CD4-positive, alpha-beta T cell treated with Interleukin-4 for 4 hours (primary cell): ENCODE results near the gene REPIN1.

Experiments used
- DNase-seq: peaks from one replicate; pipeline ENCODE4 v3.0.0-alpha.2; 2020

The REPIN1 gene

GRCh38 chr7:150398108-150398964 is 29.7 kb downstream of the REPIN1 start:
- DNase-seq = no peak

GRCh38 chr7:150398965-150399320 is 30.3 kb downstream of the REPIN1 start:
- DNase-seq = no peak

GRCh38 chr7:150399421-150400007 is 30.9 kb downstream of the REPIN1 start:
- no peak for DNase-seq

DNA sequence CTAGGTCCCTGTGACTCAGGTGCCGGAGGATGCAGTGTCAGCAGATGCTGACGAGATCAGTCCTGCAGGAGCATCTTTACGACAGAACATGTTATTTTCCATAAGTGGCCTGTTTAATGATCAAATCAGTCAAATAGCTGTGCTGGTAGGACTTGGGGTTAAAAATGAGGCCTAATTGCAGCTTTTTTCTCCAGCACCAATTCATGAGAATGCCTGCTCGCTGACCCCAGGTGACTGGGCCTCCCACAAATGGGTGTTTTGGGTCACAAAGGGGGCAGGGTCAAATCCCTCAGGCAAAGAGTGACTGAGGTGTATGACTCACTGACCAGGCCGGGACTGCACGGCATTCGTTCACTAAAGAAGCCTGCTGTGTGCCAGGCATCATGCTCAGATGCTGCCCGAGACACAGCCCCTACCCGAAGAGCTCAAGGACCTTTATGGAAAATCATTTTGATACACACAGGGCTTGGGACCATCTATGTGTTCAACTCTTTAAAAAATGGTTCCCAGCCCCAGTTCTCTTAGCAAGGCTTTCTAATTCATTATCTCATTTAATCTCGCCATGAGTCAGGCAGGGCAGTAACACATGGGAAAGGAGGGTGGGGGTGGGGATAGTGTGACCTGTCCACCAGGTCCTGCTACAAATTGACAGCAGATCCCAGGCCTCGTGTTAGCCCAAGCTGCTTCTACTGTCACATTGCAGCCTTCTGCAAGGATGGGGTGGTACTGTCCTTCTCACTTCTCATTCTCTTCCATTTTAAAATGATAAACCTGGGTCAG is 31.6 kb downstream of the REPIN1 start:
- DNase-seq = no peak

- no peak for DNase-seq
Measured at GRCh38 chr7:150400788-150401423, 32.3 kb downstream of the REPIN1 start.

DNA sequence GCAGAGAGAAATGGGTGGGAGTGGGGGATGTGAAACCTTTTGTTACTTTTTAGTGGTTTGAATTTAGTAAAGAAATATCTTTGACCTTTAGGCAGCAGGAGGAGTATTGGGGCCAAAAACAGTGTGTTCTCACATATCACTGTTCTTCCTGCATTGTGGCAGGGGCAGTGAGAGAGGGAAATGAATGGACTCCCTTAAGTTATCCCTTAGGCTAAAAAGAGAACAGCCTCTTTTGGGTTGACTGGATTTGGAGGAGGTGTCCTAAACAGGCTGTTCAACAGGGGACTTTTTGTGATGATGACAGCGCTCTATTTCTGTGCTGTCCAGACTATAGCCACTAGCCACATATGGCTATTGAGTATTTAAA is 32.8 kb downstream of the REPIN1 start:
- DNase-seq = no peak

DNA sequence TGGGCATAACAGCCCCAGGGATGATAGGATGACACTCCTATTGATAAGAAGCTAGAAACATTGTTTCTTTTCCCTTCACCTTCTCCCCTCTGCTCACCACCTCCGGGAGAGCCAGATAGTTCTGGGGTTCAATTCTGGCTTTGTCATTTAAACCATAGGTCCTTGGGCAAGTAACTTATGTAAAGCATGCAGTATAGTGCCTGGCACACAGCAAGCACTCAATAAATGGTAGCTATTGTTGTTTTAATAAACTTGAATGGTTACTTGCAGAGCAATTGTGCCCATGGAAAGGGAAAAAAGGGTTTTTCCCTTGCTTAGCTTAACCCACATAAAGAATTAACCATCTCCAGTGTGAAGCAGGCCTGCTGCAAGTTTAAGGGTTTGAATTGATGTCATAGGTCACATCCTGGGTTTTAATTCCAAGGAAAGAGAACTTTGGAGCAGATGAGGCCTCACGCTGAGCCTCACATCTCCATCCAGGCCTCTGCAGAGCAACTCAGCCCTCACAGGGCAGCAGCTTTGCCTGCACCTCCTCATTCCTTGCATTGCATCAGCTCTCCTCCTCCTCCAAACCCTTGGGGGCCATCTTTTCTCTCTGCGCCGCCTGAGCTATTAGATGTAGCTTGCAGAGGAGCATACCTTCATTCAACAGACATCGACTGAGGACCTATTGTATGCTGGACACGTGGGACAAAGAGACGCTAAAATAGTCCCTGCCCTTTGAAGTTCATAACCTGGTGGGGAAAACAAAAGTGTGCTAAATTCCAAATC is 33.4 kb downstream of the REPIN1 start:
- no peak for DNase-seq

GRCh38 chr7:150402671-150403321 is 34.2 kb downstream of the REPIN1 start:
- DNase-seq = no peak

DNA sequence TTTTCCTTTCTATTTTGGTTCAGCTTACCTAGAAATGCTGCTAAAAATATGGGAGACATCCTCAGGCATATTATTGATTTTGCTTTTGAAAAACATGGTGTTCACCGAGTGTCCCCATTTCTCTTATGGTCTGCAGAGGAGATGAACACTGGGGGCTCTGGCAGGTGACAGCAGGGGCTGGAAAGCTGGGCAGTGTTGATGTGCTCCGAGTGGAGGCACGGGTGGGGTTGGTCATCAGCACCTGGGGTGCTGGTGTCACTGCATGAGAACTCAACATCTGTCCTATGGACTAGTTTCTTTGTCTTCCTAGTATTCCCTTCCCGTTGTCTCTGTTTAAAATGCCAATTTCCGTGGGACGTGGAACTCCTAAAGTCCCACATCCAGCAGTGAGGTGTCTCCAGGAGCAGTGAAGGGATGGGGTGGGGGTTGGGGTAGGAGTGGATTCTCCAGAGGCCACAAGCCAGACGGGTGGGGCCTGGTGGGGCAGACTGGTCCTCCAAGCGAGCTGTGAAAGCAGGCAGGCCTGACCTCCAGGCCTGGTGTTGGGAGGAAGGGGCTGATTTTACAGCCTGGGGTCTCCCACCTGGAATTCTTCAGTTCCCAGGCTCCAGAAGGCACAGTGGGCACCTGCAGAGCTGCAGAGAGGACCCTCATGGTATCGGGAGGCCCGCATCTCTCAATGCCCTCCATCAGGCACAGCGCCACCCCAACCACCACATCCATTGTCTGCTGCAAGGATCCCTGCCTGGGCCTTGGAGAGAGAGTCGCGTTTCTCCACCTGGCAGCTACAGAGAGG is 35.0 kb downstream of the REPIN1 start:
- DNase-seq = no peak

GRCh38 chr7:150404172-150404804 is 35.7 kb downstream of the REPIN1 start:
- no peak for DNase-seq

DNA sequence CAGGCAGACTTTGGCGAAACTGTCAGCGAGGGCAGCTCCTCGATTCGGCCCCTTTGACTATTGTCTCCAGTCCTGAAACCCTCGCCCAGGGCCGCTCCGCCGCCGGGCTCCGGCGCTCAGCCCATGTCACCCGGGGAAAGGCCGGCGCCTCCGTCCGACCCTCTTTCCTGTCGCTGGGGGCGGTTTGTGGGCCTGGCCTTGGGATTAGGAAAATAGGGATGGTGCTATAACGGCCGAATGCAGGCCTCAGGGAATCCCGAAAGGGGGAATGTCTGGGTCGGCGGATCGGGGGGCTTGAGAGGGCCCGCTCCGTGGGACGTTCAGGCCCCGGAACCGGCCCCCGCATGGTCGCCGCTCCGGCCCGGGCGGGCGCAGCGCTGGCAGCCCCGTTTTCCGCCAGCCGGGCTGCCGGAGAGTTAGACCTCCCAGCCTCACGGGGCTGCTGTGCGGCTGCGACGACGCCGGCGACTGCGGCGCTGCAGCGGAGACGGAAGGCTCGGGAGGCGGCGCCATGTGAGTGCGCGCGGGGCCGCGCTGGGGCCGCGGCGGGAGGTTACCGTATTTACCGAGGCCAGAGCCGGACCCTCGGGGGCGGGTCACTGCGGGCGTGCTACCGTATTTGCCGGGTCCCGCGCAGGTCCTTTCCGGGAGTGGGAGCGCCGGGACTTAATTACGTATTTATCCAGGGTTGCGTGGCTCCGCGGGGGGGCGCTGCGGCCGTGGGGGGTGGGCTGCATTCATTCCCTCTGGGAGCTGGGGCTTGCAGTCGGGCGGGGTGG is 36.4 kb downstream of the REPIN1 start:
- DNase-seq = peak; percentile 84

DNA sequence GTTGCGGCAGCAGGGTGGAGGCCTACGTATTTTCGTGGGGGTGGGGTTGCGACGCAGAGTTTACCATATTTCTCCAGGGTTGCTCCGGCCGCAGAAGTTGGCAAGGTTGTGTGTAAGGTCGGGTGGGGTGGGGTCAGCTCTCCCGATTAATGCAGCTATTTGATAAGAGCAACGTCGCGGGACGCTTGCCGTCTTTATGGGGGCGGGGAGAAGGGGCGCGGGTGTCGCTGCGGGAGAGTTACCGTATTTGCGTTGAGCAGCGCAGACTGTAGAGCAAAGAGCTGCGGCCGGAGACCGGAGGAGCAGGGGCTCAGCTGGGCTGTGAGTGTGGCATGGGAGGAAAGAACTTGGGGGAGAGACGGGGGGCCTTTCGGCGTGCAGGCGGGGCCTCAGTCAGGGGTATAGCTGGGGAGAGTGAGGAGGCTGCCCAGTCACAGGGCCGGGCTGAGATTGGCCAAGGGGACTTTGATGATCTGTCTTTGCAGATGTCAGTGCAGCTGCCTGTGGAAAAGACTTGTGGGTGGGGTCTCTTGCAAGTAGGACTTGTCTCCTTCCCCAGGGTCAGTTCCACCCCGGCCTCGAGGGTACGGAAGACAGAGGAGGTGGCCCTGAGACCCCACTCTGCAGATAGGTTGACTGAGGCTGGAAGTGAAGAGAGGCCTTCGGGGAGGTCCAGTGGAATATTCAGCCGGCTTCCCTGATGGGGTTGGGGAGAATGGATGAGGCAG is 37.1 kb downstream of the REPIN1 start:
- DNase-seq = no peak

DNA sequence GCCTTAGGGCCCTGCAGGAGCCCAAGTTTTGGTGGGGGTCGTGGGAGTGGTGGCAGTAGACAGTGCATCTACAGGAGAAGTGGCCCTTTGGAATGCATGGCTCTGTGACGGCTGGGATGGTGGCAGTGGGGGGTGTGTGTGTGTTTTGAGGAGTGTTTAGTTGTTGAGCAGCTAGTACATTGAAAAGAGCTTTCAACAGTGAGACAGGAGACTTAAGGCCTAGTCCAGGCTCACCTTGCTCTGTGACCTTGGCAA is 37.6 kb downstream of the REPIN1 start:
- DNase-seq = no peak

DNA sequence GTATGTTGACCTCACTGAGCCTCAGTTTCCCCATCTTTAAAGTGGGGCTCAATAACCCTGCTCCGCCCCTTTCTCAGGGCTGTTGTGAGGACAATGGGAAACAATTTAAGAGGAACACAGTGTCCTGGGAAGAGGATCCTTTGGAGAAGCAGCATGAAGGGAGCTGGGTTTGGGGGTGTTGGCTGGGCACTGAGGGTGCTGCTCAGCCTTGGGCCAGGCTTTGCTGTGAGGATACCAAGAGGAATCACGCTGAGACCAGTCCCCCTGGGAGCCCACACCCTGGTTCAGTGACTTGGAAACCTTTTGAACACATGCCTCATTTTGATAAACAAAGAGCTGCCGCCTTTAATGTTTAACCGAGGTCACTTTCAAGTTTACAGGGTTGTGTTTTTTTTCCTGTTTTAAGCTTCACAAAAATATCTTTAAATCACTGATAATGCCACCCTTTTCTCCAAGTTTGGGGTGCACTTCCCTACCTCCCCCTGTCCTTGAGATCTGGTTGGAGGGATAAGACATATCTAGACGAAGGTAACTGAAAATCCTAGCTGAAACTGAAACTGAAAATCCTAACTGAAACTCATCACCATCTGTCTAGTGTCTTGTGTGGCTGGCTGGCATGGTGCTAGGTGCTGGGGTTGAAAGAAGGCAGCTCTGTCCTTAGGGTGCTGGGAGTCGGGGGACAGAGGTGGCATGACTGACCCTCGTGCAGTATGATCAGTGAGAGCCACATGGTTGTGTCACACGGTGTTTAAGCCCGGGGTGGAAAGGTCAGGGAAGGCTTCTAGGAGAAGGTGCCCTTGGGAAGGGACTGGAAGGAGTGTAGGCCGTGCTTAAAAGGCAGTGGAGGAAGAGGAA is 38.2 kb downstream of the REPIN1 start:
- DNase-seq = peak; percentile 48

- DNase-seq = no peak
Measured at GRCh38 chr7:150407588-150408392, 39.2 kb downstream of the REPIN1 start.

DNA sequence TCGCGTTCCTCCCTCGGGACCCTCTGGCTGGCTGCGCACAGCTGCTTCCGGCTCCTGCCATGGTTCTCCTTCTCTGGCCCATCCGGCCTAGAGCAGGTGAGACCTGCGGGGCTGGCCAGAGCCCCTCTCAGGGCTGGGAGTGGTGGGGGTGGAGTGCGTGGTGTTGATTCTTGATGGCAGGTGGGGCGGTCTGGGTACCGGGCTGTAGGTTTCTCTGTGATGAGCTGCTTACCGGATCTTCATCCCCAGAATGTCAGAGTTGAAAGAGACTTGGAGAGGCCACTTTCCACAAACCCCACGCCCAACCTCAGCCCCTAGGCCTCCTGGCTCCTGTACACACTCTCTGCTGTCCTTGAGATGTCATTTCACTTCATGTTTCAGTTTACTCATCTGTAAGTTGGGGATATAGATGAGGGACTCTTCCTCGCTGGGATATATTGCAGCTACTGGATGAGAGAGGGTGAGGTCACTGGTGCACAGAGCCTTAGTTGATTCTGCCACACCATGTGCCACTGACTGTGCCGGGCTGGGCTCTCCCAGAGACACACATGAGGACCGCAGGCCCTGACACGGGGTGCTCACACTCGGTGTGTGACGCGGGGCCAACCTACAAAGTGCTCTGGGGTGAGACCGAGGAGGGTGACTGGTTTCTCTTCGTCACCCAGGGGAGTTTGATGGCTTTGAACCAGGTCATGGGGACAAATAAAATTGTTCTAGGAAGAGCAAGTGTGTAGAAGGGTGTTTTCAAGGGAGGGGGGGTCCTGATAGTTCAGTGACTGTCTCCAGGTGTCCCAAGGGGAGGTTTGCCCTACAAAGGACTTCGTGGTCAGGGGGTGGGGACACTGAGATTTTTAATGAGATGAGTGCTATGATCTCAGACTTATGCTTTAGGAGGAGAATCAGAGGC is 40.0 kb downstream of the REPIN1 start:
- no peak for DNase-seq
